HG03521 (cell line): ENCODE data around the gene ANKRD44.

ENCODE experiments used
- ATAC-seq: cut with Tn5 transposase; IDR thresholded peaks from one replicate; pipeline ENCODE4 v1.9.1; 2021; ENCODE audit warnings: mild to moderate bottlenecking, moderate library complexity; ENCODE audit not compliant: unreplicated experiment

ANKRD44 gene

GRCh38 chr2:197294260-197294659 is 16.3 kb downstream of the ANKRD44 start:
- peak; percentile 45 for ATAC-seq

GRCh38 chr2:197293252-197294007 is 17.1 kb downstream of the ANKRD44 start:
- ATAC-seq, result no peak

- ATAC-seq, result no peak
These were observed 18.0 kb downstream of the ANKRD44 start for GRCh38 chr2:197292619-197293018.

GRCh38 chr2:197287596-197287932 is 23.0 kb downstream of the ANKRD44 start:
- peak; percentile 3 for ATAC-seq

- ATAC-seq, result peak; percentile 97
These were observed 23.6 kb downstream of the ANKRD44 start for GRCh38 chr2:197286805-197287595.

- no peak for ATAC-seq
These were observed 25.2 kb downstream of the ANKRD44 start for GRCh38 chr2:197285361-197285760.

- ATAC-seq, result no peak
These were observed 25.6 kb downstream of the ANKRD44 start for GRCh38 chr2:197284956-197285355.

- no peak for ATAC-seq
These were observed 29.2 kb downstream of the ANKRD44 start for GRCh38 chr2:197281421-197281820.

- no peak for ATAC-seq
These were observed 30.4 kb downstream of the ANKRD44 start for GRCh38 chr2:197280015-197280702.

- ATAC-seq, result no peak
These were observed 31.5 kb downstream of the ANKRD44 start for GRCh38 chr2:197278799-197279763.

- ATAC-seq, result no peak
These were observed 32.8 kb downstream of the ANKRD44 start for GRCh38 chr2:197277794-197278193.

GRCh38 chr2:197276156-197276555 is 34.4 kb downstream of the ANKRD44 start:
- ATAC-seq, result no peak

- no peak for ATAC-seq
These were observed 35.6 kb downstream of the ANKRD44 start for GRCh38 chr2:197274937-197275336.

- no peak for ATAC-seq
These were observed 36.2 kb downstream of the ANKRD44 start for GRCh38 chr2:197274349-197274748.

- no peak for ATAC-seq
These were observed 37.1 kb downstream of the ANKRD44 start for GRCh38 chr2:197273485-197273884.

- ATAC-seq, result no peak
These were observed 40.0 kb downstream of the ANKRD44 start for GRCh38 chr2:197270601-197271000.

- ATAC-seq, result no peak
These were observed 40.8 kb downstream of the ANKRD44 start for GRCh38 chr2:197269815-197270214.

- no peak for ATAC-seq
These were observed 41.6 kb downstream of the ANKRD44 start for GRCh38 chr2:197268786-197269584.

GRCh38 chr2:197266477-197266876 is 44.1 kb downstream of the ANKRD44 start:
- ATAC-seq, result no peak

GRCh38 chr2:197265924-197266323 is 44.7 kb downstream of the ANKRD44 start:
- ATAC-seq, result no peak
